Panc1 (cell line): ENCODE results near the gene MAP3K20.

Source experiments
- POLR2AphosphoS5 ChIP-seq: IDR thresholded peaks from 2 replicates; pipeline ENCODE4 v1.6.1; 2012; ENCODE audit warnings: mild to moderate bottlenecking, low read depth, low read length, moderate library complexity
- SIN3A ChIP-seq: IDR thresholded peaks from 2 replicates; pipeline ENCODE4 v1.6.1; 2012; ENCODE audit warnings: low read depth, mild to moderate bottlenecking, low read length, moderate library complexity, borderline replicate concordance; ENCODE audit not compliant: insufficient read depth
- TCF7L2 ChIP-seq: IDR thresholded peaks from 2 replicates; pipeline ENCODE4 v1.6.1; 2011; ENCODE audit warnings: mild to moderate bottlenecking, low read depth, low read length, inconsistent platforms
- TF ChIP-seq, protein P1 (sequence below): fragments of 450-650 bp; IDR thresholded peaks from 2 replicates; pipeline ENCODE4 v1.5.1; 2017; ENCODE audit warnings: mild to moderate bottlenecking
- TF ChIP-seq, protein P2 (sequence below), 2 experiments: IDR thresholded peaks; 2 replicates each; pipeline ENCODE4 v1.6.1; 2011 to 2012; ENCODE audit warnings: low read depth in 2 of 2, control low read depth in 1 of 2, low read length in 1 of 2, mild to moderate bottlenecking in 1 of 2, moderate library complexity in 1 of 2; ENCODE audit not compliant: insufficient read depth in 1 of 2

DNA sequence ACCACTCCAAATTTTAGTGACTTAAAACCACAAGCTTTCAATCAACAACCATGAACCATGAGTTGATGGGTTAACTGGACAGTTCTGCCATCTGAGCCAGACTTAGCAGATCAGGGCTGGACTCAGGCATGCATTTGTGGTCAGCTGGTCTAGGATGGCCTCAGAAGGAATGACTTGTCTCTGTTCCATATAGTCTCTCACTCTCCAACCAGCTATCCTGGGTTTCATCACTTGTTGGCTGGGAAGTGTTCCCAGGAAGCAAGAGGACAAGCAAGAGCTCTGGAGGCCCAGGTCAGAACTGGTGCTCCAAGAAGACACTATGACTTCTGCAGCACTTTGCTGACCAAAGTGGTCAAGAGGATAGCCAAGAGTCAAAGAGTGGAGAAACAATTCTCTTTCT, 17.5 kb upstream of the MAP3K20 start:
- TF ChIP-seq, protein P1, sequence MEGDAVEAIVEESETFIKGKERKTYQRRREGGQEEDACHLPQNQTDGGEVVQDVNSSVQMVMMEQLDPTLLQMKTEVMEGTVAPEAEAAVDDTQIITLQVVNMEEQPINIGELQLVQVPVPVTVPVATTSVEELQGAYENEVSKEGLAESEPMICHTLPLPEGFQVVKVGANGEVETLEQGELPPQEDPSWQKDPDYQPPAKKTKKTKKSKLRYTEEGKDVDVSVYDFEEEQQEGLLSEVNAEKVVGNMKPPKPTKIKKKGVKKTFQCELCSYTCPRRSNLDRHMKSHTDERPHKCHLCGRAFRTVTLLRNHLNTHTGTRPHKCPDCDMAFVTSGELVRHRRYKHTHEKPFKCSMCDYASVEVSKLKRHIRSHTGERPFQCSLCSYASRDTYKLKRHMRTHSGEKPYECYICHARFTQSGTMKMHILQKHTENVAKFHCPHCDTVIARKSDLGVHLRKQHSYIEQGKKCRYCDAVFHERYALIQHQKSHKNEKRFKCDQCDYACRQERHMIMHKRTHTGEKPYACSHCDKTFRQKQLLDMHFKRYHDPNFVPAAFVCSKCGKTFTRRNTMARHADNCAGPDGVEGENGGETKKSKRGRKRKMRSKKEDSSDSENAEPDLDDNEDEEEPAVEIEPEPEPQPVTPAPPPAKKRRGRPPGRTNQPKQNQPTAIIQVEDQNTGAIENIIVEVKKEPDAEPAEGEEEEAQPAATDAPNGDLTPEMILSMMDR = no peak
- no peak for TF ChIP-seq SIN3A
- no peak for TF ChIP-seq POLR2AphosphoS5
- TF ChIP-seq, protein P2, sequence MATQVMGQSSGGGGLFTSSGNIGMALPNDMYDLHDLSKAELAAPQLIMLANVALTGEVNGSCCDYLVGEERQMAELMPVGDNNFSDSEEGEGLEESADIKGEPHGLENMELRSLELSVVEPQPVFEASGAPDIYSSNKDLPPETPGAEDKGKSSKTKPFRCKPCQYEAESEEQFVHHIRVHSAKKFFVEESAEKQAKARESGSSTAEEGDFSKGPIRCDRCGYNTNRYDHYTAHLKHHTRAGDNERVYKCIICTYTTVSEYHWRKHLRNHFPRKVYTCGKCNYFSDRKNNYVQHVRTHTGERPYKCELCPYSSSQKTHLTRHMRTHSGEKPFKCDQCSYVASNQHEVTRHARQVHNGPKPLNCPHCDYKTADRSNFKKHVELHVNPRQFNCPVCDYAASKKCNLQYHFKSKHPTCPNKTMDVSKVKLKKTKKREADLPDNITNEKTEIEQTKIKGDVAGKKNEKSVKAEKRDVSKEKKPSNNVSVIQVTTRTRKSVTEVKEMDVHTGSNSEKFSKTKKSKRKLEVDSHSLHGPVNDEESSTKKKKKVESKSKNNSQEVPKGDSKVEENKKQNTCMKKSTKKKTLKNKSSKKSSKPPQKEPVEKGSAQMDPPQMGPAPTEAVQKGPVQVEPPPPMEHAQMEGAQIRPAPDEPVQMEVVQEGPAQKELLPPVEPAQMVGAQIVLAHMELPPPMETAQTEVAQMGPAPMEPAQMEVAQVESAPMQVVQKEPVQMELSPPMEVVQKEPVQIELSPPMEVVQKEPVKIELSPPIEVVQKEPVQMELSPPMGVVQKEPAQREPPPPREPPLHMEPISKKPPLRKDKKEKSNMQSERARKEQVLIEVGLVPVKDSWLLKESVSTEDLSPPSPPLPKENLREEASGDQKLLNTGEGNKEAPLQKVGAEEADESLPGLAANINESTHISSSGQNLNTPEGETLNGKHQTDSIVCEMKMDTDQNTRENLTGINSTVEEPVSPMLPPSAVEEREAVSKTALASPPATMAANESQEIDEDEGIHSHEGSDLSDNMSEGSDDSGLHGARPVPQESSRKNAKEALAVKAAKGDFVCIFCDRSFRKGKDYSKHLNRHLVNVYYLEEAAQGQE (IDR thresholded peaks at IDR 0.05; ENCODE audit: insufficient read depth in 1 of 2, low read depth in 2 of 2, low read length in 1 of 2) = no peak
- TF ChIP-seq TCF7L2 = no peak
